Neural progenitor cell (in vitro differentiated cells): ENCODE measurements around the gene NHSL1.

Source experiments
- CTCF ChIP-seq: fragments of 200-600 bp; sonication (generic); IDR thresholded peaks from 2 replicates; pipeline ENCODE4 v1.5.1; 2017; ENCODE audit warnings: antibody characterized with exemption, mild to moderate bottlenecking
- EZH2 ChIP-seq: fragments of 200-600 bp; sonication (generic); IDR thresholded peaks from 2 replicates; pipeline ENCODE4 v1.6.1; 2017; ENCODE audit warnings: antibody characterized with exemption, mild to moderate bottlenecking, moderate library complexity

GRCh38 chr6:138434925-138435324 is 64.4 kb downstream of the NHSL1 start:
- no peak for TF ChIP-seq EZH2
- TF ChIP-seq CTCF: no peak
